ENCODE results near the gene XRCC5.

Gene XRCC5

GRCh38 chr2:216233281-216233995 is 124.3 kb downstream of the XRCC5 start:
- DNase-seq (ENCODE audit: low read depth): no peak

- DNase-seq (ENCODE audit: low read depth): no peak
Measured at GRCh38 chr2:216234106-216234505, 125.0 kb downstream of the XRCC5 start.

- no peak for DNase-seq (ENCODE audit: low read depth)
Measured at GRCh38 chr2:216235462-216235861, 126.3 kb downstream of the XRCC5 start.

- DNase-seq (ENCODE audit: low read depth): no peak
Measured at GRCh38 chr2:216235896-216236295, 126.7 kb downstream of the XRCC5 start.

GRCh38 chr2:216236486-216236885 is 127.3 kb downstream of the XRCC5 start:
- DNase-seq (ENCODE audit: low read depth): no peak

GRCh38 chr2:216242365-216242764 is 133.2 kb downstream of the XRCC5 start:
- no peak for DNase-seq (ENCODE audit: low read depth)

GRCh38 chr2:216243026-216243425 is 133.9 kb downstream of the XRCC5 start:
- no peak for DNase-seq (ENCODE audit: low read depth)

GRCh38 chr2:216245391-216245975 is 136.3 kb downstream of the XRCC5 start:
- DNase-seq (ENCODE audit: low read depth): no peak

GRCh38 chr2:216246766-216247165 is 137.6 kb downstream of the XRCC5 start:
- DNase-seq (ENCODE audit: low read depth): no peak

Data from activated T-cell treated with anti-CD3 and anti-CD28 coated beads for 1 hour (primary cell).